H54 (cell line): Measurements from ENCODE around the gene ATRN.

ENCODE experiments used
- DNase-seq: peaks from one replicate; pipeline ENCODE4 v3.0.0; 2011; ENCODE audit warnings: low spot score, mixed read lengths; ENCODE audit not compliant: insufficient read length
- FAIRE-seq: peaks from 3 replicates; lab custom pipeline; 2011; peaks lifted over from hg19 to GRCh38; lab: Jason Lieb, UNC
- POLR2A ChIP-seq: IDR thresholded peaks from 2 replicates; pipeline ENCODE4 v1.6.1; 2011; ENCODE audit warnings: low read depth, mild to moderate bottlenecking, low read length

The ATRN gene

DNA sequence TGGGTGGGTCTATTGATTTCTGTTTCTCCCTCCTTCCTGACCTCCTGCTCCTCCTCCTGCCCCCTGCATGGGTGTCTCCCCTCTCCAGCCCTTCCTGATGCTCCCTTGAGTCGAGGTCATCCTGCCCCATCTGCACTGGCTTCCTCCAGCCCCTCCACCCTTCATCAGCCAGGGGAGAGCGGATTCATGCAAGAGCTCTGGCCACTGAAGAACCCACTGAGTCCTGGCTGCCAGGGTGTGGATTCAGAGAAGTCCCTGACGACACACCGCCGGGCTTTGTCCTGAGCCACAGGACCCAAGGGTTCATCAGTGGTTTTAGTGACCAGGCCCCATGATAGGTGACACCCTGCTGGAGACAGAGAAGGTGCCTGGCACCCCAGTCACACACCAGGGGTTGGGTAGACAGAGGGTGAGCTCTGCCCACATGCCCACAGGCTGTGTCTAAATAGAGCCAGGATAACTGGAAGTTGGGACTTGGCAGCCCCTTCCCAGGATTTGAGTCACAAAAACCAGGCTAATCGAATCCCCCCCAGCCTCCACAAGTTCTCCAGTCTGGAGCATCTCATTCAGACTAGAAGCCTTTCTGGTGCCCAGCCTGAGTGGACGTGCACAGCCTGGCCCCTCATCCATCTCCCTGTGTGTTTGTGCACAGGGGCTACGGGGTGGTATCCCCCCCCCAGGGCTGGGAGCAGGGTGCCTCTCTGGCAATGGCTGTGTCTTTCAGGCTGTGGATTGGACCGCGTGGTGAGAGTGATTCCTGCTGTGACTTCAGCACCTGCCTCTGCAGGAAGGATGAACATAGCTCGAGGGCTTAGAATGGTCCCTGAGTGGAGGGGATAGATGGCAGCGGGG is 191.2 kb downstream of the ATRN start:
- FAIRE-seq (no peak), DNase-seq (no peak)
- TF ChIP-seq POLR2A: no peak

DNA sequence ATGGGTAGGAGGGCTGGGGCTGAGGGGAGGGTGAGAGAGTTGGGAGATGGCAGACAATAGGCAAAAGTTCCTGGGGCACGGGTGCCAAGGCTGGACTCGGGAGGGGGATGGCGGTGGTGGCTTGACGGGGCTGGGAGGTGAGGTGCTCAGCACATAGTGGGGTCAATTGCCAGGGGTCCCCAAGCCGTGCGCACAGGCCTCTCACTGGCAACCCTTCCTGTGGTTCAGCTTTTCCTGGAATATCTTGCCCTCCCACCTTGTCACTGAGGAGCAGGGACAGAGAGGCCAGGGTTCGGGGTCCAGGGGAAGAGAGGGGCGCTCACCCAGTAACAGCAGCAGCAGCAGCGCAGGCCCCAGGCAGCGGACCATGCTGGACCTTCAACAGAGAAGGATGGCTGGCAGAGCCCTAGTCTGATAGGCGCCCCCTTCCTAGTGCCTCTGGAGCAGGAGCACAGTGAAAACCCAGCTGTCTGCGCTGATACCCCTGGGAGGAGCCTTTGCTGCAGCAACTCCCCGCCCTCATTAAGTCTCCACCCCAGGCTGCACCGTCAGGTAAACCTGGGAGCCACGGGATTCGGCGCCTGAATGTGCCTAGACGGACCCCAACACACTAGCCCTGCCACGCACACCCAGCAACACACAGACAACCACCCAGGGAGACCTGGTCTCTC is 192.3 kb downstream of the ATRN start, which contains the start of gene GFRA4:
Gene GFRA4 (minus strand): TSS at position 369 of the 671 bp plus-strand sequence. CDS start 0 bp downstream, at position 369.
- no peak for TF ChIP-seq POLR2A
- no peak for FAIRE-seq
- no peak for DNase-seq

DNA sequence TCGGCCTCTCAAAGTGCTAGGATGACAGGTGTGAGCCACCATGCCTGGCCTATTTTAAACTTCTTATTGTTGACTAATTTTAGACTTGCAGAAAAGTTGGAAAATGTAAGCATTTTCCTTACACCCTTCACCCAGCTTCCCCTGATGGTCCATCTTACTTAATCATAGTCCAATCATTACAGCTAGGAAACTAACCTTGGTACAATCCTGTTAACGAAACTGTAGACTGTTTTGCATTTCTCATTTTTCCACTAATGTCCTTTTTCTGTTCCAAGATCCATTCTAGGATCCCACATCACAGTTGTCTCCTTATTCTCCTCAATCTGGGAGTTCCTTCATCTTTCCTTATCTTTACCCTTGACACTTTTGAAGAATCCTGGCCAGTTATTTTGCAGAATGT is 193.0 kb downstream of the ATRN start:
- no peak for TF ChIP-seq POLR2A
- DNase-seq: no peak
- FAIRE-seq: no peak

DNA sequence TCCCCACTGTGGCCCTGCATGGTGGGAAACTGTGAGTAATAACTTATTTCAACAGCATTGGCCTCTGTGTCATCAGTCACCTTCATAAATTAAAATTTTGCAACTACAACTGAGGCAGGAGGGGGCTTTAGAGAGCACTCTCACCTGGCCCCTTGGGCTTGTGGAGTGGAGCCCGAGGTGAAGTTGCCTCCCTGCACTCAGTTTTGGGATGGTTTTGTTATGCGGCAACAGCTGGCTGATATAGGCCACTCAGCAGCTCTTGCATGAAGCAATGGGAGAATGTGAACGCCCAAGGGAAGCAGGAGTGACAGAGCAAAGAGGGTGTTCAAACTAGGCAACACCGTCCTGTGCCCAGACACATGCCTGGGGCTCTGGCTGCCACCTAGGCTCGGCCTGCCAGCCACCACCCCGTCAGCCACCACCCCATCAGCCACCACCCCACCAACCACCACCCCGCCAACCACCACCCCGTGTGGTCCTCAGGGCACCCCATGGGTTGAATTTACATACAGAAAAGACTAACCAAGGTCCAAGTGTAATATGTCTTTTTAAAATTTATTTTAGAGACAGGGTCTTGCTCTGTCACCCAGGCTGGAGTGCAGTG is 196.7 kb downstream of the ATRN start:
- no peak for FAIRE-seq
- TF ChIP-seq POLR2A: no peak

DNA sequence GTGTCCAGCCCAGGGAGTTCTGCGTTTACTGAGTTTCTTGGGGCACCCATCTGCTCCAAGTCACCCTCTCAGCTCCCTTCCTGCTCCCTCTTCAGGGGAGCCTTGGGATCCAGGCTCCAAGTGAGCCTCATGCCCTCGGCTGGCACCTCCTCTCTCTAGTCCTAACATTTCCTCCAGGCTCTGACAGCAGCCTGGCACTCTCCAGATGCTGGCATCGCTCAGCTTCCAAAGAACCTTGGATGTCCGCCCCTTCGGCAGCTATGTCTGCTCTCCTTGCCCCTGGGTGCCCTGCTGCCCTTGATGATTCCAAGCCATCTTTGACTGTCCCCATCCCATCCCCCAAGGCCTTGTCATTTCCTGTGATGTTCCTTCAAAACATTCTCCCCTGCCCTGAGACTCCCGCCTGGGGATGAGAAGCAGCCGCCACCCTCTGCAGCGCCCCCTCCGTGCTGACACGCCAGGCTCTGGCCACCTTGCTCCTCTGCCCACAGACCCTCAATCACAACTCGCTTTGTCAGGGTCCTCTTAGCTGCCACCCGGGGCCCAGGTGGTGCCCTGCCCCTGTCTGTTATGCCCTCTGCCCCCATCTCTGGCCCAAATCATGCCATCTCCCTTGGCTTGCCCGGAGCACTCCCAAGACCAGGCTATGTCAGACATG is 199.0 kb downstream of the ATRN start:
- FAIRE-seq (no peak), DNase-seq (no peak)
- TF ChIP-seq POLR2A: no peak

More for the DNA sequence above, 196.7 kb downstream of the ATRN start:
- DNase-seq: no peak

DNA sequence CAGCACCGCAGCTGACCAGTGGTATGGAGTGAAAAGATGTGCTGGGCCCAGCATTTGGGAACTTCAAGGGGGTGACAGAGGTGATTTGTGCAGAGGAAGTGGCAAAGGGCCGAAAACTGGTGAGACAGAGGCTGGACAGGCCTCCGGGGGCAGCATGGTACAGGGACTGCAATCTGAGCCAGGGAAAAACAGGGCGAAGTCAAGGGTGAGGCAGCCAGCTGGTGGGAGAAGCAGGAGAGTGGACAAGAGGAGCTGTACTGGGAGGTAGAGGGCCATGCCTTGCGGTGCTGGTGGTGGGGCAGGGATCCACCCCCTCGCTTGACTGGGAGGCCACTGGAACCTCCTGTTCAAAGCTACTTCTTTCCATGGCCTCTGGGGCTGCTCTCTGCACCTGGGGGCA is 199.7 kb downstream of the ATRN start:
- no peak for TF ChIP-seq POLR2A
- FAIRE-seq: no peak
- DNase-seq: peak; percentile 81

DNA sequence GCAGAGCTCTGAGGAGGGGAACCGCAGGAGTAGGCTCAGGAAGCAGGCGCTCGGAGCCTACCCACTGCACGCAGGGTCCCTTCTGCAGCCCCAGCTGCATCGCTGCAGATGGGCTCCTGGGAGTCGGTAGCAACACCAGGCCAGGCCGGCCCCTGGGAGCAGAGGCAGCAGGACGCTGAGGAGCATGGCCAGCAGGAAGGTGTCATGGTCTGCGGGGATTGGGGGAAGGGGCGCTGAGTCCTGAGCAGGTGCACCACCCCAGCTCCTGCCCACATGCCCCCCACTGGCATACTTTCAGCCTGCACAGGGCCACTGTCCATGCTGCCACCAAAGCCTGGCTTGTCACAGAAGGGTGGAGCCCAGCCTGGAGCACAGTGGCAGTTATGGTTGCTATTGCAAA is 200.1 kb downstream of the ATRN start:
- DNase-seq: no peak
- TF ChIP-seq POLR2A: no peak

GRCh38 chr20:3671986-3672546 is 201.2 kb downstream of the ATRN start:
- no peak for DNase-seq
- FAIRE-seq: no peak
- TF ChIP-seq POLR2A: no peak

More for the DNA sequence above, 200.1 kb downstream of the ATRN start:
- FAIRE-seq: no peak

- DNase-seq: no peak
- FAIRE-seq: no peak
- TF ChIP-seq POLR2A: no peak
These were observed 201.8 kb downstream of the ATRN start for GRCh38 chr20:3672547-3673171.

DNA sequence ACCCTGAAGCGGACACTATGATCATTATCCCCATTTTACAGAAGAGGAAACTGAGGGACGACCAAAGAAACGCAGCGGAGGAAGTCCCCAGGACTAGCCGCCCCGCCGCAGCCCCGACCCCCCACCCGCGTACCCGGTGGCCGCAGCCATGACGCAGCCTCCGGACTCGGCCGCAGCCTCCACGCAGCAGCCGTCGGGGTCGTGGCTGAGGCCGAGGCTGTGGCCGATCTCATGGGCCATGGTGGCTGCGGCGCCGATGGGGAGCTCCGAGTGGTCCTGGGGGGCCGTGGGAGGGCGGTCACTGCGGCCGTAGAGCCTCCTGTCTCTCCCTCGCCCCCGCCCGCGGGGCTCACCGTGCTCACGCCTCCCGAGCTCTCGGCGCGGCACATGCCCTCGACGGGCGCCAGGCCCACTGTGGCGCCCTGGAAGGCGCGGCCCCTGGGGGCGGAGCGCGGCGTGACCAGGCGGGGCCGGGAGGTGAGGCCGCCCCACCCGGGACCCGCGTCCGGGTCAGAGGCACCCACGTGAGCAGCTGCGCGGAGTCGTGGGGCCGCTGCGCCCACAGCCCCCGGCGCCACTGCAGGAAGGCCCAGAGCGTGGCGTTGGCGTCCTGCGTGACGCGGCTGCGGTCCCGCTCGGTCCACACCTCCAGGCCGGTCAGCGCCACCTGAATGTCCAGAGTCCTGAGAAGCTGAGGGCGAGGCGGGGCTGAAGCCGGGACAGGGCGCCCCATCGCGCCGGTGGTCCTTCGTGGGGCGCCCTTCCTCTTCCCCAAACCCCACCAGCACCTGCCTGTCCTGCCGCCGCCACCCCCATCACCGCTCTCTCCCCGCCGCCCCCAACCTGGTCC is 202.6 kb downstream of the ATRN start:
- no peak for TF ChIP-seq POLR2A
- FAIRE-seq (no peak), DNase-seq (no peak)

DNA sequence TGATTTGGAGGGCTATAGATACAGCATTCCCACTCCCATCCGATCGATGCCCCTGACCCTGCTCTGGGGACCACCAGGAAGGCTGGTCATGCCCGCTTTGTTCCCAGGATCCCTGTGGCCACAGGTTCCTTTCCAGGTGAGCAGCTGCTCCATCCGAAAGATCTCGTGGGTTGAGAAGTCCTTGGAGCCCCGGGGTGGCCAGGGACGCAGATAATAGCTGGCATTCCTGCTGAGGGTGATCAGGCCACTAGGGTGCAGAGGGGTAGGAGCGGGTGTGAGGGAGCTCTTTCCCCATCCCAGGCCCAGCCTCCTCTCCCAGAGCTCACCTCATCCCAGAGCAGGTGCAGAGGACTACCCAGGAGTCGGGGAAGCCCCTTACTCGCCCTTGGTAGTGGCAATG is 203.6 kb downstream of the ATRN start:
- FAIRE-seq: no peak
- DNase-seq: no peak
- no peak for TF ChIP-seq POLR2A
